NCI-H1092 treated with DMSO at 0.1 percent for 48 hours (cell line): ENCODE measurements around the gene CSNK2A2.
A peak's percentile ranks its signal among the peaks of the same experiment; 100 is the strongest.

Source experiments
- DNase-seq: peaks from one replicate; lab custom pipeline; 2025; lab: John Stamatoyannopoulos, UW

The CSNK2A2 gene

GRCh38 chr16:58138852-58139251, 59.1 kb downstream of the CSNK2A2 start:
- DNase-seq: no peak

- no peak for DNase-seq
Observed at GRCh38 chr16:58137581-58137980, 60.3 kb downstream of the CSNK2A2 start.

GRCh38 chr16:58129097-58129936, 68.6 kb downstream of the CSNK2A2 start, which contains the start of gene CFAP20:
CFAP20 (minus strand) TSS chr16:58129381; CDS start chr16:58129115, 266 bp downstream.
- peak; percentile 99 for DNase-seq

GRCh38 chr16:58128711-58129096, 69.2 kb downstream of the CSNK2A2 start:
- no peak for DNase-seq

GRCh38 chr16:58128181-58128631, 69.7 kb downstream of the CSNK2A2 start:
- peak; percentile 9 for DNase-seq

- DNase-seq: no peak
Observed at GRCh38 chr16:58127634-58128033, 70.3 kb downstream of the CSNK2A2 start.

GRCh38 chr16:58127033-58127556, 70.8 kb downstream of the CSNK2A2 start:
- no peak for DNase-seq

- DNase-seq: no peak
Observed at GRCh38 chr16:58126451-58126961, 71.4 kb downstream of the CSNK2A2 start.

GRCh38 chr16:58125781-58126335, 72.0 kb downstream of the CSNK2A2 start:
- DNase-seq: no peak

- no peak for DNase-seq
Observed at GRCh38 chr16:58125041-58125440, 72.9 kb downstream of the CSNK2A2 start.

- DNase-seq: no peak
Observed at GRCh38 chr16:58124601-58124915, 73.3 kb downstream of the CSNK2A2 start.

- DNase-seq: no peak
Observed at GRCh38 chr16:58123896-58124600, 73.9 kb downstream of the CSNK2A2 start.

- DNase-seq: no peak
Observed at GRCh38 chr16:58121132-58121531, 76.8 kb downstream of the CSNK2A2 start.

- no peak for DNase-seq
Observed at GRCh38 chr16:58120234-58120633, 77.7 kb downstream of the CSNK2A2 start.

- DNase-seq: peak; percentile 69
Observed at GRCh38 chr16:58119509-58119845, 78.4 kb downstream of the CSNK2A2 start.

GRCh38 chr16:58118801-58119508, 79.0 kb downstream of the CSNK2A2 start:
- DNase-seq: no peak

GRCh38 chr16:58116529-58116928, 81.4 kb downstream of the CSNK2A2 start:
- DNase-seq: no peak

- DNase-seq: no peak
Observed at GRCh38 chr16:58116081-58116480, 81.8 kb downstream of the CSNK2A2 start.

- no peak for DNase-seq
Observed at GRCh38 chr16:58114827-58115825, 82.8 kb downstream of the CSNK2A2 start.

- no peak for DNase-seq
Observed at GRCh38 chr16:58111302-58111627, 86.6 kb downstream of the CSNK2A2 start.
